HG02798 (cell line): ENCODE results near the gene PPIL4.

Experiments used
- ATAC-seq: cut with Tn5 transposase; IDR thresholded peaks from one replicate; pipeline ENCODE4 v1.9.1; 2021; ENCODE audit warnings: mild to moderate bottlenecking; ENCODE audit not compliant: unreplicated experiment, poor library complexity

Gene PPIL4

DNA sequence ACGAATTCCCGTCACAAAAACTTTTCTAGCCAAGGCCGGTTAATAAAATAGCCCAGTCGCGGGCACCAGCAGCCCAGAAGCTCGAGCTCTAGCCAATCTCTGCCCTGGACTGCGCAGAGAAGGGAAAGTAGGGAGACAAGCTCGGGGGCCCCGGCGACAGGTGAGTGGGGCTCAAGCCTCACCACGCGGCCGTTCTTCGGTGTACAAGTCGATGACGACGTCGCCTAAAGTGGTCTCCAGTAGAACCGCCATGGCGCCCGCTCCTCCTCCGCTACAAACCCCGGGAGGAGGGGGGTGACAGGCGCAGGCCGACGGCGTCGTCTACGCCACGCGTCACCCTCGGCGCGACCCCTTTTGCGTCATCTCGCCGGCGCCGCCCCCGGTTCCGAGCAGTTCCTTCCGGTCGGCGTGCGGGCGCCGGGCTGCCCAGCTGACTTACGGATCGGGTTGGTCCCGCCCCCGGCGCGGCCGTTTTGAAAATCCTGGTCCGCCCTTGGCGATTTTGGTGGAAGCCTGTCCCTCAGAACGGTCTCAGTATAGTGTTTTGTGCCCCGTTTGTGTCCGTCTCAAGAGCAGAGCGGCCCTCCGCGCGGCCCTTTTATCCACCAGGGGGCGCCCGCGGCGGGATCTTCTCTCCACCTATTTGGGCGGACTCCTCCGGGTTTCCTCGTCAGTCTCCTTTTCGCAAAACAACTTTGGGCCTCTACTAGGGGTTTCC, at the start of gene PPIL4:
PPIL4 (minus strand) TSS at position 290 of the 718 bp plus-strand sequence; CDS start at position 252, 38 bp downstream.
- ATAC-seq, result peak; percentile 96

DNA sequence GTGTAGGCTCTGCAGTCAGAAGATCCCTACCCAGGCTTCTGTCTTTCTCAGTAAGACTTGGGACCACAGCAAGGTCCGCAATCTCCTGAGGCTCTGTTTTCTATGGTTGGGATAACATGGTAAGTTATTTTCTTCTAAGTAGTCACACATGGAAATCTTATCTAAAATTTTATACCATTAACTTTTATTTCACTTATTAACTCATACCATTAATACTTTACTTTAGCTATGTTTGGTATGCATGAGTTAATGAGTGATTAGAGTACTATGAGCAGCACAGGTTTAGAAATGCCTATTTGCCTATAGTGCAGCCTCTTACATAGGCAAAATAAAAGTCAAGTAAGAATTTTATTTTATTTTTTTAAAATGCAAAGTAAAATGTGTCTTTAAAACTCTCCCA, 47.6 kb upstream of the PPIL4 start:
- ATAC-seq, result no peak

GRCh38 chr6:149592983-149593382, 47.1 kb upstream of the PPIL4 start:
- no peak for ATAC-seq

DNA sequence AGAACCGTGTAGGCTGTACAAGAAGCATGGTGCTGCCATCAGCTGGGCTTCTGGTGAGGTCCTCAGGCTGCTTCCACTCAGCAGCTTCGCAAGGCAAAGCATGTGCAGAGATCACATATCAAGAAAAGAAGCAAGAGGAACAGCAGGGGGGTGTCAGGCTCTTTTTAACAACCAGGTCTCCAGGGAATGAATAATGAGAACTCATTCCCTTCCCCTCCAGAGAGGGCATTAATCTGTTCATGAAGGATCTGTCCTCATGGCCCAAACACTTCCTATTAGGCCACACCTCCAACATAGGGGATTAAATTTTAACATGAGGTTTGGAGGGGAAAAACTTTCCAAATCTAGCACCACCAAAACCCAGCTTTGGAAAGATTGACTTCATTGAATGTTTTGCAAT, 40.3 kb upstream of the PPIL4 start:
- no peak for ATAC-seq

DNA sequence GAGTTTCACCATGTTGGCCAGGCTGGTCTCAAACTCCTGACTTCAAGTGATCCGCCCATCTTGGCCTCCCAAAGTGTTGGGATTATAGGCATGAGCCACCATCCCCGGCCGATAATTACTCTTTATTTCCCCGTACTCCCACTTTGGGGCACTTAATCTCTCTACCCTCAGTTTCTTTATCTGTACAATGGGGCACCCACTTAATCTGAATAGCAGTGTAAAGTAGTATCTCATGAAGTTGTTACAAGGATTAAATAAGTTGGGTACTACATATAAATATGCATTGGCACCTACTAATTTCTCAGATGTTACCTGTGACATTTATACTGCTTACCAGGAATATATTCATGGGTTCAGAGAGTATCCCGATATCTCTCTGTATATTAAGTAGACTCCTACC, 35.5 kb upstream of the PPIL4 start:
- no peak for ATAC-seq

DNA sequence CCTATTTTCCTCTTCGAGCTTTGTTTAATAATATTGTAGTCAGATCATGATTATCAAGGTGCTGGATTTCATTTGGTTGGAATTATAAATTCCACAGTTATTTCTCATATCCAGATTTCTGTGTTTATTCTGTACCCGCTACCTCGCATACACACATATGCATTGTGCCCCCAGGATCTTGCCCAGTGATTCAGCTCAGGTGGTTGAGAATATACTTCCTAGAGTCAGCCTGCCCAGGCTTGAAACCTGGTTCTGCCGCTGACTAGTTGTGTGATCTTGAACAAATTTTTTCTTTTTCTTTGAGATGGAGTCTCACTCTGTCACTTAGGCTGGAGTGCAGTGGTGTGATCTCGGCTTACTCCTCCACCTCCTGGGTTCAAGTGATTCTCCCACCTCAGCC, 35.0 kb upstream of the PPIL4 start:
- no peak for ATAC-seq

GRCh38 chr6:149567945-149568585, 22.2 kb upstream of the PPIL4 start:
- no peak for ATAC-seq

GRCh38 chr6:149567194-149567586, 21.3 kb upstream of the PPIL4 start:
- ATAC-seq, result no peak

GRCh38 chr6:149566410-149567193, 20.8 kb upstream of the PPIL4 start:
- peak; percentile 14 for ATAC-seq

GRCh38 chr6:149565527-149566409, 19.9 kb upstream of the PPIL4 start, which contains the start of gene GINM1:
TSS of gene GINM1 (plus strand) at chr6:149566375. CDS start at chr6:149566415, 40 bp downstream.
- ATAC-seq, result peak; percentile 89

- no peak for ATAC-seq
Measured at GRCh38 chr6:149563928-149564325, 18.1 kb upstream of the PPIL4 start.

- ATAC-seq, result no peak
Measured at GRCh38 chr6:149563203-149563927, 17.5 kb upstream of the PPIL4 start.

GRCh38 chr6:149560736-149561135, 14.9 kb upstream of the PPIL4 start:
- ATAC-seq, result no peak

- ATAC-seq, result no peak
Measured at GRCh38 chr6:149559389-149559788, 13.5 kb upstream of the PPIL4 start.

DNA sequence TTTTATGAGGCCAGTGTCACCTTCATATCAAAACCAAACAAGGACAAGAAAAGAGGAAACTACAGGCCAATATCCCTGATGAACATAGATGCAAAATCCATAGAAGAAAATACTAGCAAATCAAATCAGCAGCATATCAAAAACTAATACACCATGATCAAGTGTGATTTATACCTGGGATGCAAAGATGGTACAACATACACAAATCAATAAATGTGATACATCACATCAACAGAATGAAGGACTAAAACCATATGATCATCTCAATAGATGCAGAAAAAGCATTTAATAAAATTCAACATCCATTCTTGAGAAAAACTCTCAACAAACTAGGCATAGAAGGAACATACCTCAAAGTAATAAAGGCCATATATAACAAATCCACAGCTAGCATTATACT, 12.2 kb upstream of the PPIL4 start:
- no peak for ATAC-seq

- ATAC-seq, result no peak
Measured at GRCh38 chr6:149551920-149552319, 6.1 kb upstream of the PPIL4 start.

DNA sequence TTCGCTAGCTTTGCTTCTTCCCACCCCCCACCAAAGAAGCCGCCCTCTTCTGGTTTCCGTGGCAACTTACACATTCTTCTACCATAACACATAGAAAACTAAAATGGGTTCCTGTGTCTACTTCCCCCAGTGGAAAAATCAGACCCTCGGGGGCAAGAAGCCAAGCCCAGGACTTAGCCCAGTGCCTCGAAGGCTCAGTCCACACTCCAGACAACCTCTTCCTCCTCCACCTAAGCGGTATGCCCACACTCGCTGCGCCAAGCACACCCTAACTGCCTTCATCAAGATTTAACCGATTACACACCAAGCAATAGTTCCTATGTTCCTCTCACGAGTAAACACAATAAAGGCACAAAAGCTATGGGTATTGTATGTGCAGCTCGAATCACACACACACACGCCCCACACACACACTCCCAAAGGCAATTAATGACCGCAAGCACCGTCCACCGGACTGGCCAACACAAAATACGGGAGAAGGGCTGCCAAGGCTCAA, 537 bp downstream of the PPIL4 start:
- ATAC-seq, result no peak

GRCh38 chr6:149544646-149545257, 1.1 kb downstream of the PPIL4 start:
- no peak for ATAC-seq

DNA sequence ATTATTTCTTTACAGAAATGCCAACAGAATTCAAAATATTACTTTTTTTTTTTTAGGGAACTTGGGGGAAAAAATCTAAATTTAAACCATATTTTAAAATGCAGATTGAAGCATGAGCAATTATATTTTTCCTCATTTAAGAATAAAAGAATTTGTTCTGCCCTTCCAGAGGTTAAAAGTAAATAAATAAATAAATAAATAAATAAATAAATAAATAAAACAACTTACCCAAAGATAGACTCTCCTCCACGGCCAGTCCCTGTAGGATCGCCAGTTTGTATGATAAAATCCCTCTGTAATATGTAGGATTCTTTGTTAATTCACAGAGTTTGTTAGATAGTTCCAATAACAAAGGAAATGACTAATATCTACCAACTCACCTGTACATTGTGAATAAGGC, 4.7 kb downstream of the PPIL4 start:
- ATAC-seq, result no peak
